ENCODE data around the gene FXYD5.

DNA sequence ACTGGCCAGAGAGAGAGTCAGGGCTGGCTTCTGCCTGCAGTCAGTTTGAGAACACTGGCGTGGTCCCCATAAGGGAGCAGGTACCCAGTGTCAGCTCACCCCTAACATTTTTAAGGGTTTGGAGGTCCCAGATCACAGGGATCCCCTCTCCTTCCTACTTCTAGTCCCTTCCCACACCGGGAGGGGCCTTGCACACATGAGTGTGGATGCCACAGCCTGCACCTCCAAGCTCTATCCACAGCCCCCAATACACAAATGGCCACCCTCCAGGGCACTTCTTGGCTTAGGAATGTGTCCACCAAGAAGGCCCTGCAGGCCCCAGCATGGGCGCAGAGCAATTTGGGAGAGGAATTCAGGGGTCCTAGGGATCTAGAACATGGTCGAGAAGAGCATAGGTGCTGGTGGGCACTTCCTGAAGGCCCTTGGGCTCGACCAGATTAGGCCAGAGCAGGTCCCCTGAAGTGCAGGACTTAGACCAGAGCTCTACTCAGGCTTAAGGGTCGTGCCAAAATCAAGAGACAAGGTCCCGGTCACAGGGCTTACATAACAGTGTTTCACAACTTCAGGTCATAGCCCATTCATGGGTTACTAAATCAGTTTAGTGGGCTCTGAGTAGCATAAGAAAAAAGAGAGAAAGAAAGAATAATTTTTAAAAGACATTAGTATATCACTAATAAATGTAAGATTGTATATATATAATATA lies 16.0 kb downstream of the FXYD5 start:
- TF ChIP-seq POLR2A (IDR thresholded peaks at IDR 0.05), result no peak
- TF ChIP-seq, protein P1, sequence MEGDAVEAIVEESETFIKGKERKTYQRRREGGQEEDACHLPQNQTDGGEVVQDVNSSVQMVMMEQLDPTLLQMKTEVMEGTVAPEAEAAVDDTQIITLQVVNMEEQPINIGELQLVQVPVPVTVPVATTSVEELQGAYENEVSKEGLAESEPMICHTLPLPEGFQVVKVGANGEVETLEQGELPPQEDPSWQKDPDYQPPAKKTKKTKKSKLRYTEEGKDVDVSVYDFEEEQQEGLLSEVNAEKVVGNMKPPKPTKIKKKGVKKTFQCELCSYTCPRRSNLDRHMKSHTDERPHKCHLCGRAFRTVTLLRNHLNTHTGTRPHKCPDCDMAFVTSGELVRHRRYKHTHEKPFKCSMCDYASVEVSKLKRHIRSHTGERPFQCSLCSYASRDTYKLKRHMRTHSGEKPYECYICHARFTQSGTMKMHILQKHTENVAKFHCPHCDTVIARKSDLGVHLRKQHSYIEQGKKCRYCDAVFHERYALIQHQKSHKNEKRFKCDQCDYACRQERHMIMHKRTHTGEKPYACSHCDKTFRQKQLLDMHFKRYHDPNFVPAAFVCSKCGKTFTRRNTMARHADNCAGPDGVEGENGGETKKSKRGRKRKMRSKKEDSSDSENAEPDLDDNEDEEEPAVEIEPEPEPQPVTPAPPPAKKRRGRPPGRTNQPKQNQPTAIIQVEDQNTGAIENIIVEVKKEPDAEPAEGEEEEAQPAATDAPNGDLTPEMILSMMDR (IDR thresholded peaks at IDR 0.05), result no peak

All from Peyer's patch (tissue), 4 donors.